ENCODE measurements around the gene DYRK3. TPM values are rescaled to one million over a fixed set of nuclear protein-coding genes. Genes with fewer than 3 reads are reported as not detected.

The DYRK3 gene
- total RNA-seq, 4 donors from 2014 or later: 2.2 to 4.7 (median 4.1) TPM

DNA sequence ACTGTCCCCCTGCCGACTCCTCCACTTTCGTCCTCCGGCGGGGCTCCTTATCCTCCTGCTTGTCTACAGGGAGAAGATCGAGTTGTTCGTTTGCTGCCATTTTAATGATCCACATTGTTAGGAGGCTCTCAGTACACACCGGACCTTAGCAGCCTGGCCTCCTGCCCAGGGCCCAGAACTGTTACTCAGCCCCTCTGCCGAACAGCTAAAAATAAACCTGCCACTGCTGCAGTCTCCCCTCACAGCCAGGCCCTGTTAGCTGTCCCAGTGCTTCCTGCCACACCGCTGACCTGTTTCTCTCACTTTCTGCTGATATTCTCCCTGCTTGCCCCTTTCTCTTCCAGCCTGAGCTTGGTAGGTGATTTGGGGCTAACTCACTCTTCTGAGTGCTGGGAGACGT lies 57.7 kb downstream of the DYRK3 start:
- Histone ChIP-seq H3K9me3 (no peaks in the 10 kb centered on the region), H3K4me1 (peaks cover 76% of the 10 kb centered on the region), H3K4me3 (no peak overlapping the region), H3K36me3 (peaks cover 7% of the 10 kb centered on the region), H3K27ac (no peak overlapping the region), H3K27me3 (no peaks in the 10 kb centered on the region)
- no peak for DNase-seq (ENCODE audit: low spot score in 2 of 2)
- 74% methylated on average over 10 of the region's 10 CpGs for WGBS
- TF ChIP-seq POLR2AphosphoS5 (IDR thresholded peaks at IDR 0.05) (no peak), CTCF (IDR thresholded peaks at IDR 0.05) (no peak), EP300 (IDR thresholded peaks at IDR 0.05) (no peak), POLR2A (IDR thresholded peaks at IDR 0.05) (no peak)

- 86% methylated on average over 7 of the region's 7 CpGs for WGBS
- peaks cover 7% of the 10 kb centered on the region for H3K36me3 ChIP-seq
- TF ChIP-seq EP300 (IDR thresholded peaks at IDR 0.05) (no peak), POLR2AphosphoS5 (IDR thresholded peaks at IDR 0.05) (no peak), POLR2A (IDR thresholded peaks at IDR 0.05) (no peak), CTCF (IDR thresholded peaks at IDR 0.05) (no peak)
- no peak overlapping the region for H3K4me3 ChIP-seq
- no peak for DNase-seq (ENCODE audit: low spot score in 2 of 2)
- no peaks in the 10 kb centered on the region for H3K27me3 ChIP-seq
- H3K9me3 ChIP-seq: no peaks in the 10 kb centered on the region
- H3K27ac ChIP-seq: no peak overlapping the region
- H3K4me1 ChIP-seq: peaks cover 74% of the 10 kb centered on the region
Observed at GRCh38 chr1:206693592-206693991, 58.3 kb downstream of the DYRK3 start.

GRCh38 chr1:206694171-206695124 lies 59.1 kb downstream of the DYRK3 start:
- H3K4me1 ChIP-seq: peaks cover 71% of the 10 kb centered on the region
- peaks cover 7% of the 10 kb centered on the region for H3K36me3 ChIP-seq
- WGBS: 68% methylated on average over 7 of the region's 11 CpGs
- no peaks in the 10 kb centered on the region for H3K27me3 ChIP-seq
- no peak for DNase-seq (ENCODE audit: low spot score in 2 of 2)
- no peak overlapping the region for H3K27ac ChIP-seq
- no peak overlapping the region for H3K4me3 ChIP-seq
- TF ChIP-seq POLR2A (IDR thresholded peaks at IDR 0.05): no peak
- TF ChIP-seq EP300 (IDR thresholded peaks at IDR 0.05): no peak
- no peaks in the 10 kb centered on the region for H3K9me3 ChIP-seq

DNA sequence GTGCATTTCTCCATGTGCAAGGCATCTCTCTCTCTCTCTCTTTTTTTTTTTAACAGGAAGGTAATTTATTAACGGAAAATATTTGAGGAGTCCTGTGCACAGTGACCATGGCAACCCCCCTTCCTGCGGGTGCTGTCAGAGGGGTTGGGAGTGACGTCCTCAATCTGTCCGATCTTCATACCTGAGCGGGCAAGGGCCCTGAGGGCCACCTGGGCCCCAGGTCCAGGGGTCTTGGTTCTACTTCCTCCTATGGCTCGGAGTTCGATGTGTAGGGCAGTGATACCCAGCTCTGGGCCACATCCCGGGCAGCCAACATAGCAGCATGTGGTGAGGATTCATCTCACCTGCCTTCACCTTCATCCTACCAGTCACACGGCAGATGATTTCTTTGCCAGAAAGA lies 60.4 kb downstream of the DYRK3 start:
- no peak overlapping the region for H3K4me3 ChIP-seq
- no peak overlapping the region for H3K27ac ChIP-seq
- H3K4me1 ChIP-seq: peaks cover 70% of the 10 kb centered on the region
- 84% methylated on average over 9 of the region's 9 CpGs for WGBS
- TF ChIP-seq EP300 (IDR thresholded peaks at IDR 0.05): no peak
- no peak for TF ChIP-seq POLR2AphosphoS5 (IDR thresholded peaks at IDR 0.05)
- no peak for TF ChIP-seq POLR2A (IDR thresholded peaks at IDR 0.05)
- no peaks in the 10 kb centered on the region for H3K27me3 ChIP-seq
- H3K9me3 ChIP-seq: no peaks in the 10 kb centered on the region
- peaks cover 7% of the 10 kb centered on the region for H3K36me3 ChIP-seq
- DNase-seq (ENCODE audit: low spot score in 2 of 2): no peak

DNA sequence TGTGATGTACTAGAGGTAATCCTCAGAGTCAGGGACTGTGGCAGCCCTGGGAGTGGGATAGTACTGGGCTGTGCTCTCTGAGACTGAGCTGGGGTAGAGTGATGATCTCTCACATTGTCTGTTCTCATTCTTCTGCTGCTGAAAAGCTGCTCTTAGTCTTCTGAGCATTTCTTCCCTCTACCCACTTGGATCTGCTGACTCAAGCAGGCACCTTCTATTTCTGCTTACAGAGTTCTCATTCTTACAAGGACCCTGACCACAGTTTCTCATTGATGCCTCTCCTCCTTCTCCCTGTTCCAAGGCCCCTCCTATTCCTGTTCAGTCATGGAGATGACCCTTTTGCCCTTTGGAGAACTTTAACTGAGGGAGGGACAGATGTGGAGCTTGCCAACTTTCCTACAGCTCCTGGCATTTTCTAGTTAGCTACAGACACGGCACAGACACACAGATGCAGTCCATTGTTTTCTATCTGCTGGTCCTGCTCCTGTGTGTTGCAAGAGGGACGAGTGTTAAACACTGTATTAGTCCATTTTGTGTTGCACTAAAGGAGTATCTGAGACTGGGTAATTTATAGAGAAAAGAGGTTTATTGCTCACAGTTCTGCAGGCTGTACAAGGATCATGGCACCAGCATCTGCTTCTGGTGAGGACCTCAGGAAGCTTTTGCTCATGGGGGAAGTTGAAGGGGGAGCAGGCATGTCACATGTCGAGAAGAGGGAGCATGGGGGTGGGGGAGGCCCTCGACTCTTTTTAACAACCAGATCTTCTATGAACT lies 61.7 kb downstream of the DYRK3 start:
- no peak for DNase-seq (ENCODE audit: low spot score in 2 of 2)

More for the DNA sequence above, 61.7 kb downstream of the DYRK3 start:
- Histone ChIP-seq H3K27me3 (no peaks in the 10 kb centered on the region), H3K9me3 (no peaks in the 10 kb centered on the region), H3K36me3 (peaks cover 7% of the 10 kb centered on the region), H3K4me1 (peaks cover 62% of the 10 kb centered on the region), H3K4me3 (no peak overlapping the region), H3K27ac (no peak overlapping the region)
- WGBS: 78% methylated on average over 4 of the region's 4 CpGs
- no peak for TF ChIP-seq CTCF (IDR thresholded peaks at IDR 0.05)
